Skeletal muscle satellite cell (primary cell): ENCODE data around the gene IGFBP3. TPM values are rescaled to one million over a fixed set of nuclear protein-coding genes. Genes with fewer than 3 reads are reported as not detected.
A peak's percentile ranks its signal among the peaks of the same experiment; 100 is the strongest.
"Not testable (repeated sequence)": the region's sequence is repeated elsewhere in the genome, so short reads cannot be mapped to it uniquely, and the experiment has no call there.

Experiments
- H3K27me3 ChIP-seq: 2 replicates; pipeline ENCODE4 v1.7.0; 2013; ENCODE audit warnings: low read length; ENCODE audit not compliant: control insufficient read depth, insufficient read depth
- H3K36me3 ChIP-seq: 2 replicates; pipeline ENCODE4 v1.7.0; 2013; ENCODE audit warnings: mild to moderate bottlenecking, control low read depth, low read length; ENCODE audit not compliant: insufficient read depth
- H3K4me1 ChIP-seq: 2 replicates; pipeline ENCODE4 v1.7.0; 2013; ENCODE audit warnings: low read length; ENCODE audit not compliant: control insufficient read depth, insufficient read depth
- H3K4me2 ChIP-seq: 2 replicates; pipeline ENCODE4 v1.7.0; 2013; ENCODE audit warnings: mild to moderate bottlenecking, low read length
- H3K4me3 ChIP-seq: 2 replicates; pipeline ENCODE4 v1.7.0; 2013; ENCODE audit warnings: low read length
- H3K9ac ChIP-seq: 2 replicates; pipeline ENCODE4 v1.7.0; 2013; ENCODE audit warnings: mild to moderate bottlenecking, low read depth, low read length, moderate library complexity
- H3K9me3 ChIP-seq: replicated peaks from 2 replicates; pipeline ENCODE4 v1.7.0; 2013; ENCODE audit warnings: mild to moderate bottlenecking, control low read depth, low read length
- total RNA-seq: library from RNA; depleted of rRNA; stranded (reverse); fragments of >200 nt; gene quantifications from 2 replicates; pipeline ENCODE4 v1.2.3, GENCODE V29; 2012; rRNA removed

IGFBP3 gene, protein sequence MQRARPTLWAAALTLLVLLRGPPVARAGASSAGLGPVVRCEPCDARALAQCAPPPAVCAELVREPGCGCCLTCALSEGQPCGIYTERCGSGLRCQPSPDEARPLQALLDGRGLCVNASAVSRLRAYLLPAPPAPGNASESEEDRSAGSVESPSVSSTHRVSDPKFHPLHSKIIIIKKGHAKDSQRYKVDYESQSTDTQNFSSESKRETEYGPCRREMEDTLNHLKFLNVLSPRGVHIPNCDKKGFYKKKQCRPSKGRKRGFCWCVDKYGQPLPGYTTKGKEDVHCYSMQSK
- total RNA-seq = 123 and 234 TPM in 2 replicates

DNA sequence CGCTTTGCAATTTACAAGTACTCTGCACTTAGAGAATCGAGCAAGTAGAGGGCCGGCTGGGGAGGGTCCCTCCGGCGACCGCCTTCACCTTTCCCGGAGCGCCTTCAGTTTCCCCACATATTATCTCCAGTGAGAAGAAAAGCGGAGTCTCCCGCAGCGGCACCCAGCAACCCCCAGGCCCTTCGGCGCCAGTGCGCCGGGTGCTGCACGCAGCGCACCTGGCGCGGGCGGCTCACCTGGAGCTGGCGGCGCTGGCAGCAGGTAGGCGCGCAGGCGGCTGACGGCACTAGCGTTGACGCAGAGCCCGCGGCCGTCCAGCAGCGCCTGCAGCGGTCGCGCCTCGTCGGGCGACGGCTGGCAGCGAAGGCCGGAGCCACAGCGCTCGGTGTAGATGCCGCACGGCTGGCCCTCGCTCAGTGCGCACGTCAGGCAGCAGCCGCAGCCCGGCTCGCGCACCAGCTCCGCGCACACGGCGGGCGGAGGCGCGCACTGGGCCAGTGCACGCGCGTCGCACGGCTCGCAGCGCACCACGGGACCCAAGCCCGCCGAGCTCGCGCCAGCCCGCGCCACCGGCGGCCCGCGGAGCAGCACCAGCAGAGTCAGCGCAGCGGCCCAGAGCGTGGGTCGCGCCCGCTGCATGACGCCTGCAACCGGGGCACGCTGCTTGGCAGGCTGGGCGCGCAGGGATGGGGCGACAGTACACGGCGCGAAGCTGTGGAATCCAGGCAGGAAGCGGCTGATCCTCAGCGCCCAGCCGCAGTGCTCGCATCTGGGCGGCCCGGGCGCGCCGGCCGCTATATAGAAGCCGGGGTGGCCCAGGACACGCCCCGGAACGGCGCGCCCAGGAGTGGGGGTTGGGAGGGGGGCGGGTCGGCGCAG is at the start of gene IGFBP3:
Gene IGFBP3 (minus strand): TSS at position 771 of the 879 bp plus-strand sequence. CDS start 132 bp downstream, at position 639.
- Histone ChIP-seq H3K9me3 (no peaks in the 10 kb centered on the region), H3K4me2 (peak within 1 kb of the TSS; percentile 90), H3K27me3 (no peaks in the 10 kb centered on the region), H3K36me3 (peaks cover 17% of the 10 kb centered on the region), H3K4me1 (peaks cover 45% of the 10 kb centered on the region), H3K9ac (peak within 1 kb of the TSS; percentile 79), H3K4me3 (peak within 1 kb of the TSS; percentile 75)

DNA sequence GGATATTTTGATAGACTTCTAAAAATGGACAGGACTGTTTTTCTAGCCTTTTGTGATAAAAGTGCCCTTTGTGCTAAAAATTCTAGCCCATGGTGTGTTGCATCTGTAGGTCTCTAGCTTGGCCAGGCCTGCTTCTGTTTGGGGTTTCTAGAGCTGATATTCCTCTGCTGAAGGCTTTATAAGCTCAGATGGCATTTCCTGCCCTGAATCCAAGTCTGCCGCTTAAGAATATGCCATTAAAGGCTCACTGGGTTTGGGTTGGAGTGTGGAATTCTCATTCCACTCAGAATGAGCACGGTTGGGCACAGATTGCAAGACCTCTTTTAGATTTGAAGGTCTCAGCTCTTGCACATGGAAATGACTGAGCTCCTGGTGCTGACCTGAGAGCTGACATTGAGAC is 49.4 kb upstream of the IGFBP3 start:
- H3K9me3 ChIP-seq = no peaks in the 10 kb centered on the region
- H3K36me3 ChIP-seq = no peaks in the 10 kb centered on the region
- no peak overlapping the region for H3K4me2 ChIP-seq
- no peak overlapping the region for H3K4me3 ChIP-seq
- no peaks in the 10 kb centered on the region for H3K27me3 ChIP-seq
- H3K4me1 ChIP-seq = peaks cover 14% of the 10 kb centered on the region
- no peak overlapping the region for H3K9ac ChIP-seq

DNA sequence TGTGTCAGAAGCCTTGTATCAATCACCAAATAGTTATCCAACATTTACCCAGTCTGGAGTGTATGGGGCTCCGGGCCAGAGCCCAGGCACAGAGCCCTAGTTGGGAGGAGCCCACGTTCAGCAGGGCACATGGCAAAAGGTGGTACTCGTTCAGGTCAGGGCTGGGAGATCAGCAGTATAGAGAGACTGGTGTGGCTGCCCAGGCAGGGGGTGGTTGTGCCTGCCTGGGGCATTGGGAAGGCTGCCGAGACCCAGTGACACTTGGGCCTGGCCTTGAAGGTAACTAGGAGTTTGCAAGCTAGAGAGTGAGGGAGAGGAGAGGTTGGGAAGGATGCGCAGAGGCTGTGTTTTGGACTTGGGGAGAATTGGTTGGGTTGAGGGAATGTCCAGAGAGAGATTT is 48.9 kb upstream of the IGFBP3 start:
- no peaks in the 10 kb centered on the region for H3K27me3 ChIP-seq
- H3K4me1 ChIP-seq = peaks cover 12% of the 10 kb centered on the region

DNA sequence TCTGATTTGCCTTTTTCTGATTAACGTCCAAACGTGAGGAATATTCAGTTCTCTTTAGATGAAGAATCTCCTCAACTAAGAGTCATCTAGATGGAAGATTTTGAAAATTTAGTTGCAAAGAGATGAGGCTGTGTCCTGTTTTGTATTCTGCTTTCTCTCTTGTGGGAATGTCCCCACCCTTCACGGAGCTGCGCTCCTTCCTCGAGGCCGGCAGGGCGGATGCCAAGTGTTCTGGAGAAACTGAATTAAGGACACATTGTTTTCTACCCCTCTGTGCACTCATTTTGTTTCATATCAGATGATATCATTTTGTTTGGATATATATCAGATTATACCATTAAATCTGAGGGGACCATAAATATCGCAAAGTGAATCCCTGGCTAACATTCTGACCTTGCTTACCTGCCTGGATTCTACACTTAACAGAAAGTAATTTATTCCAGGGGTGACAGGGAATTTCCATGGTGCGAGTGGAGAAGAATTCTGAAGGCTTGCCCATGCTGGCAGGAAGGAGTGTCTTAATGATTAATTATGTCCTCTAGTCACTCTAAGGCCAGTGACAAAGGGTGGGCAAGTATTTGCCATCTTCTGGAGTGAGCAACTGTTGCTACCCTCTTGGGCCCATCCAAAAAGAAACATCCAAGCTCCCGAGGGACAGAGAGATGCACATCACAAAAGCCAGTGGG is 47.9 kb upstream of the IGFBP3 start:
- H3K9me3 ChIP-seq = no peaks in the 10 kb centered on the region
- no peak overlapping the region for H3K4me3 ChIP-seq
- no peak overlapping the region for H3K9ac ChIP-seq
- H3K4me2 ChIP-seq = no peak overlapping the region
- H3K4me1 ChIP-seq = peaks cover 3% of the 10 kb centered on the region
- no peaks in the 10 kb centered on the region for H3K27me3 ChIP-seq
- no peaks in the 10 kb centered on the region for H3K36me3 ChIP-seq

More for the DNA sequence above, 48.9 kb upstream of the IGFBP3 start:
- no peak overlapping the region for H3K4me3 ChIP-seq
- no peaks in the 10 kb centered on the region for H3K9me3 ChIP-seq
- no peak overlapping the region for H3K9ac ChIP-seq
- H3K4me2 ChIP-seq = no peak overlapping the region
- no peaks in the 10 kb centered on the region for H3K36me3 ChIP-seq

DNA sequence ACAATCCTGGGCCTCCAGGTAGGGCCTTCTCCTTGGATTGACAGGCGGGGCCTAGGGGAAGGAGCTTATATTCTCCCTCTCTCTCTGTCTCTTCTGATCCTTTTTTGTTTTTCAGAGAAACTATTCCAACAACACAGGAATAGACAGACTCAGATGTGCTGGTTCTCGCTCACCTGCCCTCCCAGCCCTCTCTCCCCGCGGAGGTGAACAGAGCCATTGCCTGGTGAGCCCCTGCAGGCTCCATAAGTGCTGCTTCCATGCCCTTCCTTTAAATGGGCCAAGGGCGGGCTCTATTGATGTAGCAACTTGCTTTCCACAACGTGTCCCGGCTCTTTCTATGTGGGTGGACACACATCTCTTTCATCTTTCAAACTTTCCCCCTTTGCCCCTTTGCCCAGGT is 47.2 kb upstream of the IGFBP3 start:
- Histone ChIP-seq H3K36me3 (no peaks in the 10 kb centered on the region), H3K4me1 (no peaks in the 10 kb centered on the region), H3K4me2 (no peak overlapping the region), H3K4me3 (no peak overlapping the region), H3K9me3 (no peaks in the 10 kb centered on the region), H3K9ac (no peak overlapping the region), H3K27me3 (no peaks in the 10 kb centered on the region)

DNA sequence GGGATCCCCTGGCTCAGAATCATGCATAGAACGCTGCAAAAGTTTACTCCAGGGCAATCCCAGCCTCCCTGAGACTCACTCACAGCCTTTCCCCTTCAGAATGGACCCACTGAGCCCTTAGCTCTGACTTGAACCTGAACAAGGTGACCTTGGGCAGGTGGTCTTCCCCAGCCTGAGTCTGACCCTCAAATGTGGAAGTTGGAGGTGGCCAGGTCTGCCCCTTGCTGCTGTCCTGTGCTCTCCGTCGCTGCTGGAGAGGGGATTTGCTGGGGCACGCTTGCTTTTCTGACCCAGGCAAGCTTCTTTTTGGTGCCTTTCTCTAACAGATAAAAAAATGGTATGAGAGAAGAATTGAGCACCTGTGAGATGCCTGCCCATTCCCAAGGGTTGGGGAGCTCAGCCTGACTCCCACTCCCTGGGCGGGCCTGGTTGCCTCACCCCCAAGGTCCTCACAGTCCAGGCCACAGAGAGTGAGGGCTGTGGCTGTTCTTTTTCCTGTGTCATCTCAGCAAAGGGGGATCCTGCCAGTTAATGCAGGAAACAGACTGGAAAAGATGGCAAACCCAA is 46.6 kb upstream of the IGFBP3 start:
- H3K9ac ChIP-seq = no peak overlapping the region

DNA sequence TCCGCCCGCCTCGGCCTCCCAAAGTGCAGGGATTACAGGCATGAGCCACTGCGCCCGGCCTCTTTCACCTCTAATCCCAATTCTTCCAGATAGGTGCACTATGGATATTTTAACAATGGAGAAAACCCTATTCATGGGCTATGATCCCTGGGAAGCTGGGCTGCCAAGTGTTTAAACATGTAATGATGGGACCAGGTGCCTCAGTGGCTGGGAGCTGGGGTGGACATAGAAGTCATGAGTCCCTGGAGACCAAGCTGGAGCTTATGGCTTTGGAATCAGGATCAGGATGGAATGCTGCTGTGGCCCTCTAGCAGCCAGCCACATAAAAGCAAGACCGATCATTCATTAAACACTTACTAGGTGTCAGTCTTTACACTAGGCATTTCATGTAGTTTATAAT is 41.8 kb upstream of the IGFBP3 start:
- Histone ChIP-seq H3K36me3 (no peaks in the 10 kb centered on the region), H3K4me2 (no peak overlapping the region)

More for the DNA sequence above, 46.6 kb upstream of the IGFBP3 start:
- Histone ChIP-seq H3K27me3 (no peaks in the 10 kb centered on the region), H3K9me3 (no peaks in the 10 kb centered on the region), H3K4me1 (no peaks in the 10 kb centered on the region), H3K36me3 (no peaks in the 10 kb centered on the region), H3K4me2 (no peak overlapping the region), H3K4me3 (no peak overlapping the region)

DNA sequence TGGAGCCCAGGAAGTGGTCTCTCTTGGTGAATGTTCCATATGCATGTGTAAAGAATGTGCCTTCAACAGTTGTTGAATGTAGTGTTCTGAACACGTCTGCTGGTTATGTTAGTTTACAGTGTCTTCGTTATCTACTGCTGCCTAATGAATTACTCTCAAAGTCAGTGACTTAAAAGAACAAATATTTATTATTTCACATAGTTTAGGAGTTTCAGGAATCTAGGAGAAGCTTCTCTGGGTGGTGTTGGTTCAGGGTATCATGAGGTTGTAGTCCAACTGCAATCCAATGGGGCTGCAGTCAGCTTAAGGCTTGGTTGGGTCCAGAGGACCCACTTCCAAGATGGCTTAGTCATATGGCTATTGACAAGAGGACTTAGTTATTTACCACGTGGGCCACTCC is 36.6 kb upstream of the IGFBP3 start:
- H3K4me1 ChIP-seq = no peaks in the 10 kb centered on the region
- no peak overlapping the region for H3K4me2 ChIP-seq
- H3K27me3 ChIP-seq = no peaks in the 10 kb centered on the region
- no peaks in the 10 kb centered on the region for H3K9me3 ChIP-seq
- no peak overlapping the region for H3K9ac ChIP-seq
- no peak overlapping the region for H3K4me3 ChIP-seq
- no peaks in the 10 kb centered on the region for H3K36me3 ChIP-seq

More for the DNA sequence above, 41.8 kb upstream of the IGFBP3 start:
- Histone ChIP-seq H3K4me1 (no peaks in the 10 kb centered on the region), H3K9me3 (no peaks in the 10 kb centered on the region), H3K4me3 (no peak overlapping the region), H3K9ac (no peak overlapping the region), H3K27me3 (no peaks in the 10 kb centered on the region)

DNA sequence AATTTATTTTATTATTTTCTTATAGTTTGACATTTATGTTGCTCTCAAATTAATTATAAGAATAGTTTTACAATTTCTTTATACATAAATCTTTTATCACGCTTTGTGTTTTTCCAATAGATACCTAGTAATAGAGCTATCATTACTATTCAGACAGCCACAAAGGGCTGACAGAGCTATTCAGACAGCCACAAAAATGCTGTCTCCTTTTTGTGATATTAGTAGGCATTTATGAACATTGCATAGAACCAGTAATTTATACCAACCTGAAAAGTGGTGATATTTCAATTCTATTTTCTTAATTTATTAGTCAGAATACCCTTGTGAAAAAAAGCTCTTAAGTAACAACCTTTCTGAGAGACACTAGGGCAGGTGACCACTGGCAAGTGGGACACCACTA is 34.2 kb upstream of the IGFBP3 start:
- no peaks in the 10 kb centered on the region for H3K27me3 ChIP-seq
- H3K4me1 ChIP-seq = no peaks in the 10 kb centered on the region
- H3K36me3 ChIP-seq = no peaks in the 10 kb centered on the region
- H3K4me2 ChIP-seq = no peak overlapping the region
- H3K9ac ChIP-seq = no peak overlapping the region
- no peaks in the 10 kb centered on the region for H3K9me3 ChIP-seq
- H3K4me3 ChIP-seq = no peak overlapping the region

DNA sequence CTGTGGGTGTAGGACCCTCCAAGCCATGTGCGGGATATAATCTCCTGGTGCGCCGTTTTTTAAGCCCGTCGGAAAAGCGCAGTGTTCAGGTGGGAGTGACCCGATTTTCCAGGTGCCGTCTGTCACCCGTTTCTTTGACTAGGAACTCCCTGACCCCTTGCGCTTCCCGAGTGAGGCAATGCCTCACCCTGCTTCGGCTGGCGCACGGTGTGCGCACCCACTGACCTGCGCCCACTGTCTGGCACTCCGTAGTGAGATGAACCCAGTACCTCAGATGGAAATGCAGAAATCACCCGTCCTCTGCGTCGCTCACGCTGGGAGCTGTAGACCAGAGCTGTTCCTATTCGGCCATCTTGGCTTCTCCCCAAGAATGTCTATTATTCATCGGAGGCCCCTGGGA is 32.0 kb upstream of the IGFBP3 start:
- not testable (repeated sequence) for H3K4me2 ChIP-seq, H3K4me1 ChIP-seq, H3K36me3 ChIP-seq, H3K9me3 ChIP-seq, H3K9ac ChIP-seq, H3K27me3 ChIP-seq, H3K4me3 ChIP-seq

DNA sequence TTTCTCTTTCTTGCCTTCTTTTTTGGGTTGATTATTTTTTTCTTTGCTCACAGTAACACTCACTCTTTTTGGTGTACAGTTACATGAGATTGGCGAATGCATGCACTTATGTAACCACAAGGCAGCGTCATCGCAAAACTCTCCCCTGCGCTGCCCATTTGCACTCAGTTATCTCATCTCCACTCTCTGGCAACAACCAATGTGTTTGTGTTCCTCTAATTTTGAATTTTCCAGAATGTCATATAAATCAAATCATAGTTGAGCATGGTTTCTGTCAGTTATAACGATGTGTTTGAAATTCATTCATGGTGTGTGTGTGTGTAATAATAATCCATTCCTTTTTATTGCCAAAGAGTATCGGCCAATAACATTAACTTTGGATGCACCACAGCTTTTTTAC is 23.0 kb upstream of the IGFBP3 start:
- Histone ChIP-seq H3K4me2 (no peak overlapping the region), H3K9ac (no peak overlapping the region), H3K9me3 (no peaks in the 10 kb centered on the region), H3K27me3 (no peaks in the 10 kb centered on the region), H3K4me3 (no peak overlapping the region), H3K36me3 (no peaks in the 10 kb centered on the region), H3K4me1 (no peaks in the 10 kb centered on the region)
